Measurements from ENCODE around the gene SLC29A3. TPM values are rescaled to one million over a fixed set of nuclear protein-coding genes. Genes with fewer than 3 reads are reported as not detected.
"Not testable (repeated sequence)": the region's sequence is repeated elsewhere in the genome, so short reads cannot be mapped to it uniquely, and the experiment has no call there.

Gene SLC29A3
- total RNA-seq, 8 experiments from 2014 or later, result 2.3 to 7.6 (median 4.1) TPM

DNA sequence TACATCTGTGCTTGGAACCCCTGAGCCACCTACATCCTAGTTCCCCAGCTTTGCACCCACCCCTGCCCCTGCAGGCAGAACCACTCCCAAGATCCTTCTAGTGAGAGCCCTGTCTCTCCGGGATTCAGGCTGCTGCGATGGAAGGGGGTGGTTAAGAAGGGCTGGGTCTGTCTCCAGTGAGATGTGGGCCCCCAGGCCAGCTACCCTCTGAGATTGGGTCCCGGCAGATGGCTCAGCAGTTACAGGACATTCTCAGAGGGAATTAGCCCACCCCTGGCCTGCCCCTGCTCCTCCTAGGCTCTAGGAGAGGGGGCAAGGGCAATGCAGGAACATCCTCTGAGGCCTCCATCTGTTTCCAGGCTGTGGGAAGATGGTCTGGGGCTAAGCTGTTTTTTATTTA is 27.7 kb downstream of the SLC29A3 start:
- no peak for ATAC-seq (replicated peaks in 6 of 8)
- 40 to 50% methylated on average over 1 to 2 of the region's 3 CpGs; no CpG with 5 or more reads in 8 of the 10 experiments for WGBS, 10 experiments
- H3K4me1 ChIP-seq (replicated peaks in 1 of 2), result peaks cover 56 to 57% of the 10 kb centered on the region in 2 donors
- H3K27ac ChIP-seq, result no peak overlapping the region
- in situ Hi-C loops (cut with MboI; ENCODE audit: low pct_unique_long_range_greater_than_20kb in 2 of 9, low sequenced_read_pairs in 9 of 9, unreplicated experiment in 9 of 9), result no loop called here
- H3K4me3 ChIP-seq, result no peak overlapping the region

- H3K4me1 ChIP-seq (replicated peaks in 1 of 2), result peaks cover 45 to 46% of the 10 kb centered on the region in 2 donors
- WGBS, 10 experiments, result 20 to 93% (median 75%) methylated on average over 1 to 11 of the region's 14 CpGs; no CpG with 5 or more reads in 2 of the 10 experiments
- no peak overlapping the region for H3K27ac ChIP-seq
- in situ Hi-C loops (cut with MboI; ENCODE audit: low pct_unique_long_range_greater_than_20kb in 2 of 9, low sequenced_read_pairs in 9 of 9, unreplicated experiment in 9 of 9), result no loop called here
- no peak overlapping the region for H3K4me3 ChIP-seq
- peak in 3 of 8 experiments; percentile 10 to 50 (median 28) for ATAC-seq (replicated peaks in 6 of 8)
These were observed 28.7 kb downstream of the SLC29A3 start for GRCh38 chr10:71347587-71348395.

DNA sequence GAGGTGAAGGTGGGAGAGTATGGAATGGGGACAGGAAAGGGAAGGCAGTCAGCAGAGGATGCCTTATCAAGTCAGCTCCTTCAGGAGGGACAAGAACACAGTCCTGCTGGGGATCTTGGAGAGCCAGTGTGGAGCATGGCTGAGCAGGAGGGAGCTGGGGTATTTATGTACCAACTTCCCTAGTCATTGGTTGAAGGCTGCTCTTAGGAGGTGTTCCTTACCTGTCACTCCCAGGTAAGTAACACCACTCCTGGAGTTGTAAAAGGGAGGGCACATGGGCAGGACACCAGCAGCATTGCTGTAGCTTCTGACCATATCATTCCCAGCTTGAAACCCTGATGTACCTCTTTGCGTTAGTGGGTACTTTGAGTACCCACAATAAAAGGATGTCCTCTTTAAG is 29.8 kb downstream of the SLC29A3 start:
- WGBS, 10 experiments, result 80 to 100% (median 100%) methylated on average over 1 of the region's 1 CpG; no CpG with 5 or more reads in 6 of the 10 experiments
- Histone ChIP-seq H3K27ac (no peak overlapping the region), H3K4me1 (replicated peaks in 1 of 2) (peaks cover 35 to 36% of the 10 kb centered on the region in 2 donors), H3K4me3 (no peak overlapping the region)
- in situ Hi-C loops (cut with MboI; ENCODE audit: low pct_unique_long_range_greater_than_20kb in 2 of 9, low sequenced_read_pairs in 9 of 9, unreplicated experiment in 9 of 9), result no loop called here
- ATAC-seq (replicated peaks in 6 of 8), result no peak

GRCh38 chr10:71349406-71349805 is 30.3 kb downstream of the SLC29A3 start:
- H3K4me3 ChIP-seq, result no peak overlapping the region
- in situ Hi-C loops (cut with MboI; ENCODE audit: low pct_unique_long_range_greater_than_20kb in 2 of 9, low sequenced_read_pairs in 9 of 9, unreplicated experiment in 9 of 9), result no loop called here
- 60 to 100% (median 96%) methylated on average over 1 to 5 of the region's 7 CpGs; no CpG with 5 or more reads in 6 of the 10 experiments for WGBS, 10 experiments
- no peak overlapping the region for H3K27ac ChIP-seq
- peak in 5 of 8 experiments; percentile 15 to 88 (median 26) for ATAC-seq (replicated peaks in 6 of 8)
- peaks cover 29 to 30% of the 10 kb centered on the region in 2 donors for H3K4me1 ChIP-seq (replicated peaks in 1 of 2)

DNA sequence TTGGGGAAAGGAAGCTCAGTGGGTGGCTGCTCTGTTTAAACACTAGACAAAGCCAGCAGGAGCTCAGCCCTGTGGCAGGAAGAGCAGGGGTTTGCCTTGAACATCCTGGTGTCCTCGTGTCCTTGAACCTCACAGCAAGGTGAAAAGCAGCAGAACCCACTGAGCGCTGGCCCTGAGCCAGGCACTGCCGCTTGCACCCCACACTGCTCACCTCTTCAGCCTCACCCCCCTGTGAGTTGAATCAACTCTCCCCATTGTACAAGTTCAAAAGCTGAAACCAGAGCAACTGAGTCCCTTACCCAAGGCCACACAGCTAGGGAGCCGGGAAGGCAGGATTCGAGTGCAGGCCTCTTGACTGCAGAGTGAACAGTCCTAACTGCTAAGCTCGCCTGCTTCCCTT is 32.0 kb downstream of the SLC29A3 start:
- Histone ChIP-seq H3K4me1 (replicated peaks in 1 of 2) (peaks cover 13 to 16% of the 10 kb centered on the region in 2 donors), H3K4me3 (no peak overlapping the region), H3K27ac (no peak overlapping the region)
- no peak for ATAC-seq (replicated peaks in 6 of 8)
- 75 to 100% (median 100%) methylated on average over 1 to 3 of the region's 6 CpGs; no CpG with 5 or more reads in 3 of the 10 experiments for WGBS, 10 experiments
- in situ Hi-C loops (cut with MboI; ENCODE audit: low pct_unique_long_range_greater_than_20kb in 2 of 9, low sequenced_read_pairs in 9 of 9, unreplicated experiment in 9 of 9), result no loop called here

GRCh38 chr10:71351628-71352319 is 32.7 kb downstream of the SLC29A3 start:
- Histone ChIP-seq H3K4me3 (no peak overlapping the region), H3K27ac (no peak overlapping the region), H3K4me1 (replicated peaks in 1 of 2) (peaks cover 11 to 14% of the 10 kb centered on the region in 2 donors)
- ATAC-seq (replicated peaks in 6 of 8), result no peak
- in situ Hi-C loops (cut with MboI; ENCODE audit: low pct_unique_long_range_greater_than_20kb in 2 of 9, low sequenced_read_pairs in 9 of 9, unreplicated experiment in 9 of 9), result no loop called here
- WGBS, 10 experiments, result 76 to 100% (median 97%) methylated on average over 1 to 9 of the region's 14 CpGs; no CpG with 5 or more reads in 3 of the 10 experiments

DNA sequence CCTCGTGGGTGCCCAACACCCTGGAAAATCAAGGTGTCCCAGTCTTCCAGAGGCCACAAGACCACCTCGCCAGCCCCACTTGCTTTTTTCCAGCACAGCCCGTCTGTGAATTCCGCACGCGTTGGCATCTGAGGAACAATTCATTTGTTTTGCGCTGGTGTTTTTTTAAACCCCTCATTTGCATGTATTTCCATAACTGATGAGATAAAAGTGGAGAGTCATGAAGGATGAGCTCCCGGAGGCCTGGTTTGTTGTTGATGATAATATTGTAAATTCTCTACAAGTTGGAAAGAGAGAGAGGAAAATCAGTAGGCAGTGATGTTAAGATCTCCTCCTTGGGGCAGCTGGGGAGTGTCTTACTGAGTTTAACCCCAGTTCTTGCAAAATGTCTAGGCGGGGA is 34.6 kb downstream of the SLC29A3 start:
- ATAC-seq (replicated peaks in 6 of 8), result peak in 1 of 8 experiments; percentile 72
- Histone ChIP-seq H3K27ac (no peak overlapping the region), H3K4me1 (replicated peaks in 1 of 2) (peaks cover 0 to 8% of the 10 kb centered on the region in 2 donors), H3K4me3 (no peak overlapping the region)
- 40 to 100% (median 79%) methylated on average over 1 to 9 of the region's 9 CpGs; no CpG with 5 or more reads in 1 of the 10 experiments for WGBS, 10 experiments
- in situ Hi-C loops (cut with MboI; ENCODE audit: low pct_unique_long_range_greater_than_20kb in 2 of 9, low sequenced_read_pairs in 9 of 9, unreplicated experiment in 9 of 9), result no loop called here

GRCh38 chr10:71354776-71355175 is 35.7 kb downstream of the SLC29A3 start:
- H3K27ac ChIP-seq, result no peak overlapping the region
- H3K4me1 ChIP-seq (replicated peaks in 1 of 2), result peaks cover 0 to 10% of the 10 kb centered on the region in 2 donors
- H3K4me3 ChIP-seq, result no peak overlapping the region
- no peak for ATAC-seq (replicated peaks in 6 of 8)
- in situ Hi-C loops (cut with MboI; ENCODE audit: low pct_unique_long_range_greater_than_20kb in 2 of 9, low sequenced_read_pairs in 9 of 9, unreplicated experiment in 9 of 9), result no loop called here
- WGBS, 10 experiments, result 20 to 90% (median 80%) methylated on average over 1 to 5 of the region's 7 CpGs; no CpG with 5 or more reads in 3 of the 10 experiments

DNA sequence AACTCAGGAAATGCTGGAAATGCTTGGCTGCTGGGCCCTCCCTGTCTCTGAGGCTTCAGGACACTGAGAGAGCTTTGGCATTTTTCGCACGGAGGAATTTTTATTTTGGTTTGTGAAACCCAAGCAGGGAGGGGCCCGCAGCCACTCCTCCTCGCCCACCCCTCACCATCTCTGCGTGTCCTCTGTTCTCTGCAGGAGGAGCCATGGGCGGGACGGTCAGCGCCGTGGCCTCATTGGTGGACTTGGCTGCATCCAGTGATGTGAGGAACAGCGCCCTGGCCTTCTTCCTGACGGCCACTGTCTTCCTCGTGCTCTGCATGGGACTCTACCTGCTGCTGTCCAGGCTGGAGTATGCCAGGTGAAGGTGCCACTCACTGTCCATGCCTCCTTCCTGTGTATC is 36.8 kb downstream of the SLC29A3 start:
- no peak for ATAC-seq (replicated peaks in 6 of 8)
- Histone ChIP-seq H3K4me1 (replicated peaks in 1 of 2) (peaks cover 0 to 10% of the 10 kb centered on the region in 2 donors), H3K27ac (no peak overlapping the region), H3K4me3 (no peak overlapping the region)
- 83 to 96% (median 89%) methylated on average over 1 to 5 of the region's 12 CpGs; no CpG with 5 or more reads in 7 of the 10 experiments for WGBS, 10 experiments
- in situ Hi-C loops (cut with MboI; ENCODE audit: low pct_unique_long_range_greater_than_20kb in 2 of 9, low sequenced_read_pairs in 9 of 9, unreplicated experiment in 9 of 9), result no loop called here

GRCh38 chr10:71357792-71358265 is 38.8 kb downstream of the SLC29A3 start:
- ATAC-seq (replicated peaks in 6 of 8), result peak in 5 of 8 experiments; percentile 88 to 94 (median 92)

DNA sequence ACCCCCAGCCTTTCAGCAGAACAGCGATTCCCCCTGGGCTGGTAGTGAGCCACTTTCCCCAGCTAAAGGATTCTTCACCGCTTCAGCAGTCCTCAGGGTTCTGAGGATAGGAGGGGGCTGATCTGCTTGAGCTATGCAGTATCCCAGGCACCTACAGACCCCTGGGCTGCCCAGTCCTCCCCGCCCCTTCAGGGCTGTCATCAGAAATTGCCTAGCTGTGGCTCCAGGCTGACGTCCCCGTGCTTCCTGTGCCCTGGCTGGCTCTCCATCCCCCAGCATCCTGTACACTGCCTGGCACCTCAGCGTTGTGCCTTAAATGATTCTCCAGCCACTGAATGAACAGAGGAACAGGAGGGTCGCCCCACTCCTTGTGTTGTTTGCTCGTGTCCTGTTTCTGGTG is 39.2 kb downstream of the SLC29A3 start:
- peaks cover 0 to 10% of the 10 kb centered on the region in 2 donors for H3K4me1 ChIP-seq (replicated peaks in 1 of 2)
- H3K27ac ChIP-seq, result peak overlapping the region; percentile 70 to 79
- in situ Hi-C loops (cut with MboI; ENCODE audit: low pct_unique_long_range_greater_than_20kb in 2 of 9, low sequenced_read_pairs in 9 of 9, unreplicated experiment in 9 of 9), result no loop called here
- WGBS, 10 experiments, result 67 to 92% (median 82%) methylated on average over 2 to 4 of the region's 8 CpGs; no CpG with 5 or more reads in 6 of the 10 experiments
- peak in 4 of 8 experiments; percentile 84 to 86 (median 85) for ATAC-seq (replicated peaks in 6 of 8)
- no peak overlapping the region for H3K4me3 ChIP-seq

More at GRCh38 chr10:71357792-71358265, 38.8 kb downstream of the SLC29A3 start:
- Histone ChIP-seq H3K27ac (peak overlapping the region; percentile 70 to 79), H3K4me3 (no peak overlapping the region), H3K4me1 (replicated peaks in 1 of 2) (peaks cover 0 to 10% of the 10 kb centered on the region in 2 donors)
- in situ Hi-C loops (cut with MboI; ENCODE audit: low pct_unique_long_range_greater_than_20kb in 2 of 9, low sequenced_read_pairs in 9 of 9, unreplicated experiment in 9 of 9), result no loop called here
- 20 to 100% (median 56%) methylated on average over 1 to 7 of the region's 7 CpGs; no CpG with 5 or more reads in 1 of the 10 experiments for WGBS, 10 experiments

- H3K4me1 ChIP-seq (replicated peaks in 1 of 2); H3K4me3 ChIP-seq; ATAC-seq (replicated peaks in 6 of 8); in situ Hi-C loops (cut with MboI; ENCODE audit: low pct_unique_long_range_greater_than_20kb in 2 of 9, low sequenced_read_pairs in 9 of 9, unreplicated experiment in 9 of 9): not testable (repeated sequence)
- H3K27ac ChIP-seq, result peak overlapping the region; percentile 70 to 79
- WGBS, 10 experiments, result 80 to 100% (median 92%) methylated on average over 1 to 9 of the region's 10 CpGs; no CpG with 5 or more reads in 2 of the 10 experiments
These were observed 39.8 kb downstream of the SLC29A3 start for GRCh38 chr10:71358906-71359305.

Measured in motor neuron (in vitro differentiated cells).